ENCODE data around the gene MRPS26. TPM values are rescaled to one million over a fixed set of nuclear protein-coding genes. Genes with fewer than 3 reads are reported as not detected.

Gene MRPS26
- total RNA-seq, 1 donor from 2014 or later: 148 TPM

- H3K36me3 Mint-ChIP-seq (ENCODE audit: low read depth): no peaks in the 10 kb centered on the region
- intact Hi-C loops (cut with micrococcal nuclease): no loop called here
- peaks cover 53% of the 10 kb centered on the region for H3K27me3 Mint-ChIP-seq (ENCODE audit: low read depth)
- H3K4me1 Mint-ChIP-seq (ENCODE audit: low read depth): peaks cover 4% of the 10 kb centered on the region
- no peak overlapping the region for H3K27ac Mint-ChIP-seq
- no peak for DNase-seq (ENCODE audit: low spot score)
- H3K4me3 Mint-ChIP-seq (ENCODE audit: low read depth): no peak overlapping the region
- H3K9me3 Mint-ChIP-seq: no peaks in the 10 kb centered on the region
These were observed 39.1 kb downstream of the MRPS26 start for GRCh38 chr20:3084986-3085360.

GRCh38 chr20:3085571-3086072, 39.8 kb downstream of the MRPS26 start:
- no peaks in the 10 kb centered on the region for H3K9me3 Mint-ChIP-seq
- no peak for DNase-seq (ENCODE audit: low spot score)
- intact Hi-C loops (cut with micrococcal nuclease): no loop called here
- no peak overlapping the region for H3K4me3 Mint-ChIP-seq (ENCODE audit: low read depth)
- no peak overlapping the region for H3K27ac Mint-ChIP-seq
- no peaks in the 10 kb centered on the region for H3K36me3 Mint-ChIP-seq (ENCODE audit: low read depth)
- H3K27me3 Mint-ChIP-seq (ENCODE audit: low read depth): peaks cover 51% of the 10 kb centered on the region
- peaks cover 9% of the 10 kb centered on the region for H3K4me1 Mint-ChIP-seq (ENCODE audit: low read depth)

GRCh38 chr20:3088031-3088430, 42.2 kb downstream of the MRPS26 start:
- DNase-seq (ENCODE audit: low spot score): no peak
- no peaks in the 10 kb centered on the region for H3K9me3 Mint-ChIP-seq
- H3K36me3 Mint-ChIP-seq (ENCODE audit: low read depth): no peaks in the 10 kb centered on the region
- intact Hi-C loops (cut with micrococcal nuclease): no loop called here
- no peak overlapping the region for H3K4me3 Mint-ChIP-seq (ENCODE audit: low read depth)
- H3K4me1 Mint-ChIP-seq (ENCODE audit: low read depth): peaks cover 13% of the 10 kb centered on the region
- peaks cover 41% of the 10 kb centered on the region for H3K27me3 Mint-ChIP-seq (ENCODE audit: low read depth)
- H3K27ac Mint-ChIP-seq: no peak overlapping the region

GRCh38 chr20:3090565-3090964, 44.7 kb downstream of the MRPS26 start:
- H3K27ac Mint-ChIP-seq: no peak overlapping the region
- no peak overlapping the region for H3K4me3 Mint-ChIP-seq (ENCODE audit: low read depth)
- no peak for DNase-seq (ENCODE audit: low spot score)
- intact Hi-C loops (cut with micrococcal nuclease): no loop called here
- H3K9me3 Mint-ChIP-seq: no peaks in the 10 kb centered on the region
- H3K36me3 Mint-ChIP-seq (ENCODE audit: low read depth): no peaks in the 10 kb centered on the region
- H3K27me3 Mint-ChIP-seq (ENCODE audit: low read depth): peaks cover 22% of the 10 kb centered on the region
- peaks cover 11% of the 10 kb centered on the region for H3K4me1 Mint-ChIP-seq (ENCODE audit: low read depth)

- no peaks in the 10 kb centered on the region for H3K36me3 Mint-ChIP-seq (ENCODE audit: low read depth)
- H3K27ac Mint-ChIP-seq: peak overlapping the region; percentile 87
- DNase-seq (ENCODE audit: low spot score): no peak
- peak overlapping the region; percentile 85 for H3K4me3 Mint-ChIP-seq (ENCODE audit: low read depth)
- peaks cover 11% of the 10 kb centered on the region for H3K4me1 Mint-ChIP-seq (ENCODE audit: low read depth)
- no peaks in the 10 kb centered on the region for H3K9me3 Mint-ChIP-seq
- intact Hi-C loops (cut with micrococcal nuclease): no loop called here
- H3K27me3 Mint-ChIP-seq (ENCODE audit: low read depth): peaks cover 21% of the 10 kb centered on the region
These were observed 46.9 kb downstream of the MRPS26 start for GRCh38 chr20:3092611-3093379.

- no peak for DNase-seq (ENCODE audit: low spot score)
- Mint-ChIP-seq H3K27me3 (ENCODE audit: low read depth) (peaks cover 20% of the 10 kb centered on the region), H3K4me1 (ENCODE audit: low read depth) (peaks cover 11% of the 10 kb centered on the region), H3K36me3 (ENCODE audit: low read depth) (no peaks in the 10 kb centered on the region), H3K27ac (no peak overlapping the region), H3K9me3 (no peaks in the 10 kb centered on the region), H3K4me3 (ENCODE audit: low read depth) (no peak overlapping the region)
- intact Hi-C loops (cut with micrococcal nuclease): no loop called here
These were observed 48.1 kb downstream of the MRPS26 start for GRCh38 chr20:3093861-3094361.

GRCh38 chr20:3094848-3095629, 49.2 kb downstream of the MRPS26 start:
- Mint-ChIP-seq H3K9me3 (no peaks in the 10 kb centered on the region), H3K36me3 (ENCODE audit: low read depth) (no peaks in the 10 kb centered on the region), H3K27ac (no peak overlapping the region), H3K4me1 (ENCODE audit: low read depth) (peaks cover 11% of the 10 kb centered on the region), H3K4me3 (ENCODE audit: low read depth) (no peak overlapping the region), H3K27me3 (ENCODE audit: low read depth) (peaks cover 16% of the 10 kb centered on the region)
- DNase-seq (ENCODE audit: low spot score): no peak
- intact Hi-C loops (cut with micrococcal nuclease): no loop called here

Other genes starting within 250 kb of the MRPS26 start
- gene CPXM1, start 245.4 kb upstream of the MRPS26 start, total RNA-seq: 1.3 and 1.5 TPM in 2 replicates
- gene C20orf141, start 231.1 kb upstream of the MRPS26 start, total RNA-seq: not detected in 2 replicates
- not detected in 2 replicates for gene TMEM239, start 229.7 kb upstream of the MRPS26 start, total RNA-seq
- gene PCED1A, start 205.4 kb upstream of the MRPS26 start, total RNA-seq: 29.2 and 35.2 TPM in 2 replicates
- 47.4 and 50.1 TPM in 2 replicates for gene VPS16, start 205.3 kb upstream of the MRPS26 start, total RNA-seq
- gene PTPRA, start 172.6 kb upstream of the MRPS26 start, total RNA-seq: 92.0 TPM in 2 replicates
- 3.4 and 3.7 TPM in 2 replicates for gene GNRH2, start 2.4 kb upstream of the MRPS26 start, total RNA-seq
- gene OXT, start 25.6 kb downstream of the MRPS26 start, total RNA-seq: 0.55 TPM in 1 of 2 replicates, not detected in the other
- not detected in 2 replicates for gene AVP, start 38.7 kb downstream of the MRPS26 start, total RNA-seq
- 23.1 and 24.6 TPM in 2 replicates for gene FASTKD5, start 113.8 kb downstream of the MRPS26 start, total RNA-seq
- gene UBOX5, start 113.8 kb downstream of the MRPS26 start, total RNA-seq: 6.7 and 7.6 TPM in 2 replicates
- gene LZTS3, start 127.5 kb downstream of the MRPS26 start, total RNA-seq: 0.64 and 0.66 TPM in 2 replicates
- gene DDRGK1, start 158.6 kb downstream of the MRPS26 start, total RNA-seq: 61.8 and 69.2 TPM in 2 replicates
- 84.5 and 87.8 TPM in 2 replicates for gene ITPA, start 163.4 kb downstream of the MRPS26 start, total RNA-seq
- gene SLC4A11, start 193.1 kb downstream of the MRPS26 start, total RNA-seq: 1.6 and 2.5 TPM in 2 replicates